ENCODE data around the gene IPO7. TPM values are rescaled to one million over a fixed set of nuclear protein-coding genes. Genes with fewer than 3 reads are reported as not detected.

Gene IPO7
- total RNA-seq (161 and 170 TPM in 2 replicates), polyA plus RNA-seq (23.0 and 32.9 TPM in 2 replicates), polyA minus RNA-seq (84.7 and 99.7 TPM in 2 replicates), Bru-seq, nascent RNA (percentile 95 among the genes with signal in this experiment), BruChase-seq, experiment 1, labeled RNA remaining after a 6-hour chase (percentile 97 among the genes with signal in this experiment), BruChase-seq, experiment 2, labeled RNA remaining after a 2-hour chase (percentile 95 among the genes with signal in this experiment)
- polyA plus RNA-seq (2011; cell fraction: cytosol; rRNA removed): 42.3 and 43.3 TPM in 2 replicates
- polyA plus RNA-seq (2011; cell fraction: nucleus; rRNA removed): 38.4 and 62.9 TPM in 2 replicates
- polyA plus RNA-seq (2012): 94.7 and 111 TPM in 2 replicates
- 604 TPM for polyA minus RNA-seq (2011; cell fraction: cytosol; rRNA and poly(A)+ RNA removed)
- 70.8 and 145 TPM in 2 replicates for polyA minus RNA-seq (2011; cell fraction: nucleus; rRNA and poly(A)+ RNA removed)
- long read RNA-seq, full-length matches to known transcripts: 5 of 63 reads
- long read RNA-seq, partial matches to known transcripts: 44 of 63 reads
- long read RNA-seq, other reads (novel, unspliced or antisense): 14 of 63 reads

- H3K9me3 ChIP-seq (replicated peaks; ENCODE audit: control insufficient read depth, insufficient read depth, low read length): no peaks in the 10 kb centered on the region
- peak within 1 kb of the TSS; percentile 93 for H3K9ac ChIP-seq (replicated peaks; ENCODE audit: extremely low read depth, insufficient read depth, low read length)
- H3K27ac ChIP-seq (ENCODE audit: insufficient read depth, low read depth, low read length): peak within 1 kb of the TSS; percentile 76
- intact Hi-C loops (cut with micrococcal nuclease) (loop anchor here (1.0 to 10.0 kb wide), 6 partner anchors 20 to 370 kb away; partner anchors contain the start of genes DENND5A, TMEM41B and ZNF143), dilution Hi-C loops (cut with MboI; ENCODE audit: extremely low pct_ligation_motif_present, low sequenced_read_pairs) (no loop called here)
- CTCF ChIA-PET: interaction anchor here (0.6 to 3.4 kb wide), 21 partner anchors 10 to 219 kb away, joined by 3 to 20 read pairs (median 4); partner anchors contain the start of genes DENND5A and TMEM41B
- no peaks in the 10 kb centered on the region for H3K9me1 ChIP-seq (replicated peaks; ENCODE audit: control insufficient read depth, extremely low read depth, insufficient read depth, low read length)
- peaks cover 18% of the 10 kb centered on the region for H3K4me1 ChIP-seq (ENCODE audit: control insufficient read depth, extremely low read depth, insufficient read depth, low read length)
- peak; percentile 85 for FAIRE-seq
- TF ChIP-seq, protein P1, sequence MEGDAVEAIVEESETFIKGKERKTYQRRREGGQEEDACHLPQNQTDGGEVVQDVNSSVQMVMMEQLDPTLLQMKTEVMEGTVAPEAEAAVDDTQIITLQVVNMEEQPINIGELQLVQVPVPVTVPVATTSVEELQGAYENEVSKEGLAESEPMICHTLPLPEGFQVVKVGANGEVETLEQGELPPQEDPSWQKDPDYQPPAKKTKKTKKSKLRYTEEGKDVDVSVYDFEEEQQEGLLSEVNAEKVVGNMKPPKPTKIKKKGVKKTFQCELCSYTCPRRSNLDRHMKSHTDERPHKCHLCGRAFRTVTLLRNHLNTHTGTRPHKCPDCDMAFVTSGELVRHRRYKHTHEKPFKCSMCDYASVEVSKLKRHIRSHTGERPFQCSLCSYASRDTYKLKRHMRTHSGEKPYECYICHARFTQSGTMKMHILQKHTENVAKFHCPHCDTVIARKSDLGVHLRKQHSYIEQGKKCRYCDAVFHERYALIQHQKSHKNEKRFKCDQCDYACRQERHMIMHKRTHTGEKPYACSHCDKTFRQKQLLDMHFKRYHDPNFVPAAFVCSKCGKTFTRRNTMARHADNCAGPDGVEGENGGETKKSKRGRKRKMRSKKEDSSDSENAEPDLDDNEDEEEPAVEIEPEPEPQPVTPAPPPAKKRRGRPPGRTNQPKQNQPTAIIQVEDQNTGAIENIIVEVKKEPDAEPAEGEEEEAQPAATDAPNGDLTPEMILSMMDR (IDR thresholded peaks at IDR 0.05; ENCODE audit: extremely low read depth in 1 of 2, insufficient read depth in 1 of 2, low read depth in 1 of 2, low read length in 2 of 2): peak; percentile 42 to 49
- TF ChIP-seq MYC (IDR thresholded peaks at IDR 0.05; ENCODE audit: low read depth, low read length) (peak; percentile 62), GATA2 (IDR thresholded peaks at IDR 0.05; ENCODE audit: insufficient read depth, insufficient read length, low read depth, low read length) (no peak), POLR2AphosphoS5 (IDR thresholded peaks at IDR 0.05; ENCODE audit: insufficient read depth, low read depth, low read length) (peak; percentile 96), POLR2A (IDR thresholded peaks at IDR 0.05; ENCODE audit: low read depth, low read length) (peak; percentile 86)
- TF ChIP-seq, protein P2, sequence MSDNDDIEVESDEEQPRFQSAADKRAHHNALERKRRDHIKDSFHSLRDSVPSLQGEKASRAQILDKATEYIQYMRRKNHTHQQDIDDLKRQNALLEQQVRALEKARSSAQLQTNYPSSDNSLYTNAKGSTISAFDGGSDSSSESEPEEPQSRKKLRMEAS (IDR thresholded peaks at IDR 0.05; ENCODE audit: insufficient read depth, insufficient read length): peak; percentile 93
- H2AFZ ChIP-seq (ENCODE audit: low read depth, low read length): peak within 1 kb of the TSS; percentile 94
- POLR2A ChIA-PET: interaction anchor here (0.5 to 1.5 kb wide), 8 partner anchors 20 to 469 kb away, joined by 3 to 6 read pairs (median 3); partner anchors contain the start of genes DENND5A, TMEM41B and ZNF143
- DNase-seq (ENCODE audit: low read depth, low spot score): peak; percentile 90
- H4K20me1 ChIP-seq (replicated peaks; ENCODE audit: control insufficient read depth, extremely low read depth, insufficient read depth, low read length): peaks cover 20% of the 10 kb centered on the region
- peaks cover 2% of the 10 kb centered on the region in 2 experiments for H3K36me3 ChIP-seq (ENCODE audit: control insufficient read depth in 2 of 2, extremely low read depth in 1 of 2, insufficient read depth in 2 of 2, low read length in 2 of 2)
- TSS peak; percentile 71 for BruUV-seq (replicated peaks)
- peak within 1 kb of the TSS; percentile 65 to 90 (median 68) for H3K4me3 ChIP-seq (replicated peaks in 1 of 3; ENCODE audit: insufficient read depth in 1 of 3, low read depth in 1 of 3, low read length in 3 of 3)
- no peaks in the 10 kb centered on the region for H3K27me3 ChIP-seq (ENCODE audit: control insufficient read depth in 2 of 2, insufficient read depth in 2 of 2, low read length in 2 of 2)
- H3K79me2 ChIP-seq (ENCODE audit: control insufficient read depth, insufficient read depth, low read length): peaks cover 52% of the 10 kb centered on the region
- peak within 1 kb of the TSS; percentile 90 for H3K4me2 ChIP-seq (ENCODE audit: insufficient read depth, low read length)
Observed at GRCh38 chr11:9384535-9385326, at the start of gene IPO7. IPO7 (plus strand) TSS chr11:9384652; CDS start chr11:9384764, 112 bp downstream.
